ENCODE measurements around the gene DHPS. TPM values are rescaled to one million over a fixed set of nuclear protein-coding genes. Genes with fewer than 3 reads are reported as not detected.
"Not testable (repeated sequence)": the region's sequence is repeated elsewhere in the genome, so short reads cannot be mapped to it uniquely, and the experiment has no call there.

The DHPS gene
- total RNA-seq, 1 donor from 2014 or later, result 60.2 TPM

GRCh38 chr19:12656899-12657571, 24.6 kb downstream of the DHPS start:
- intact Hi-C loops (cut with micrococcal nuclease), result no loop called here
- ATAC-seq (no peak), DNase-seq (no peak)

DNA sequence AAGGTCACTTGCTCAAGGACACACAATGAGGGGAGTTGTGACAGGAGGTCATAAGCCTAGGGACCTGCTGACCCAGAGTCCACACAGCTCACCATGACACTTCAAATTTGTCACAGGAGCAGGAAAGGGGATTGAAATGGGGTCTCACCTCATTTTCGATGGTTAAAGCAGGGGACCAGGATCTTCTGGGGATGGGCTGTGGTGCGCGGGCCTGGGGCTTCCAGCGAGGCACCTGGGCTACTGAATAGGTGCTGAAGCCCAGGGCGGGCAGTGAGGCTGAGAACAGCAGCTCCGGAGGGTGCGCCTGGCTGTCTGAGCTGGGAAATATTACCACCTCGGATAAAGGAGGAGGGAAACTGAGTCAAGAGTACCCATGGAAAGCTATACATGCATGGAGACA, 26.1 kb downstream of the DHPS start:
- ATAC-seq (no peak), DNase-seq (peak; percentile 15)
- intact Hi-C loops (cut with micrococcal nuclease), result no loop called here

DNA sequence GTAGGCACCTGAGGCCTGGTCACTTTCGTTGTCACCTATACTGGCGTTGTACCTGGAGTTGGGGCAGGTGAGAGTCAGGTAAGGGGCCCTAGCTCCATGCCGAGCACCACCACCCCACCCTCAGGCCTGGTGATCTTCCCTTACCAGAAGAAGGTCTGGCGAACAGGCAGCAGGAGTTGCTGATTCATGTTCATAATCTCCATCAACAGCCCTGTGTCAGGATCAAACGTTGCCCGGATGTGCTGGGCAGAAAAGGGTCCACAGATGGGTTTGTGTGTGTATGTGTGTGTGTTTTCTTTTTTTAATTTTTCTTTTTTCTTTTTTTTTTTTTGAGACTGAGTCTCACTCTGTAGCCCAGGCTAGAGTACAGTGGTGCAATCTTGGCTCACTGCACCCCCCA, 29.5 kb downstream of the DHPS start:
- intact Hi-C loops (cut with micrococcal nuclease), result no loop called here
- ATAC-seq, result no peak

GRCh38 chr19:12649941-12650340, 31.7 kb downstream of the DHPS start:
- intact Hi-C loops (cut with micrococcal nuclease), result no loop called here
- ATAC-seq (no peak), DNase-seq (peak; percentile 11)

More for the DNA sequence above, 29.5 kb downstream of the DHPS start:
- peak; percentile 8 for DNase-seq

GRCh38 chr19:12648088-12648487, 33.6 kb downstream of the DHPS start:
- DNase-seq, result peak; percentile 44
- ATAC-seq, result peak; percentile 71
- intact Hi-C loops (cut with micrococcal nuclease), result no loop called here

DNA sequence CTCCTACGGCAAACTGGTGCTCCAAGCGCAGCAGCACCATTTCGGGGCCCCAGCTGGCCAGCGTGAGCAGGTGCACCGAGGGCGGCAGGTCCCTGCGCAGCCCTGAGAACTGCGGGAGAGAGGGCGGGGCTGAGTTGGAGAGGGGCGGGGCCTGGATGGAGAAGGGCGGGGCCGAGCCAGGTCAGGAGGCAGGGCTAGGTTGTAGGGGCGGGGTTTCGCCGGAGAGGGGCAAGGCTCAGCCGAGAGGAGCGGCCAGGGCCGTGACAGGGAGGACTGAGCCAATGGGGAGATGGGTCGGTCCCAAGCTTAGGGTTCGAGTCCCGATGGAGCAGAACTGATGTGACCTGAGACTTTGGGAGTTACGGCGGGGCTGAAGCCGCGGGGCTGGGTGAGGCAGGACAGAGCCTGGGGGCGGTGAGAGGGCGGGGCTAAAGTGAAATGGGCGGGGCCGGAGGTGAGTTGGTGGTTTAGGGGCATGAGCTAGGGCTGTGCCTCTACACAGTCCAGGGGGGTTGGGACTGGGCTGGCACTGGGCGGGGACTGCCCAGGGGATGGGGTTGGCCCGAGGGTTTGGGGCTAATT, 34.1 kb downstream of the DHPS start:
- DNase-seq, result peak; percentile 66
- peak; percentile 88 for ATAC-seq
- intact Hi-C loops (cut with micrococcal nuclease), result no loop called here

GRCh38 chr19:12647047-12647446, 34.6 kb downstream of the DHPS start:
- ATAC-seq, result no peak
- no peak for DNase-seq
- intact Hi-C loops (cut with micrococcal nuclease), result no loop called here

GRCh38 chr19:12646551-12646950, 35.1 kb downstream of the DHPS start:
- ATAC-seq, result no peak
- no peak for DNase-seq
- intact Hi-C loops (cut with micrococcal nuclease), result no loop called here

GRCh38 chr19:12643716-12644115, 38.0 kb downstream of the DHPS start:
- intact Hi-C loops (cut with micrococcal nuclease); ATAC-seq: not testable (repeated sequence)
- DNase-seq, result peak; percentile 5

GRCh38 chr19:12642506-12642905, 39.2 kb downstream of the DHPS start:
- intact Hi-C loops (cut with micrococcal nuclease), result no loop called here
- DNase-seq (peak; percentile 15), ATAC-seq (no peak)

DNA sequence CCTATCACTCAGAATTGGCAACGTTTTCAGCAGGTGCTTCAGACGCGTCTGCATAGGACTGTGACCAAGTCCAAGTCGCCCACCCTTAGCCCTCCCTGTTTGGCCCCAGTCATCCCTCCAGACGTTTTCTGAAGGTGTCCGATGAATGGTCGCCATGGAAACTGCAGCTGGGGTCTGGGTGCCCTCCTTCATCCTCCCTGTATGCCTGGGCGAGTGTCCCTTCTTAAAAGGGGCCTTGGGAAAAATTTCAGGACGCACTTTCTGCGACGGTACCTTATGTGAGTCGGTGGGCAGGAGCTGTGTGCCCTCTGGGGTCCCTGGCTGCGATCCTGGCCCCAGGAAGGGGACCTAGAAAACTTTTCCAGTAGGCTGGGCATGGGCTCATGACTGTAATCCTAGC, 40.2 kb downstream of the DHPS start:
- DNase-seq (no peak), ATAC-seq (no peak)
- intact Hi-C loops (cut with micrococcal nuclease), result no loop called here

DNA sequence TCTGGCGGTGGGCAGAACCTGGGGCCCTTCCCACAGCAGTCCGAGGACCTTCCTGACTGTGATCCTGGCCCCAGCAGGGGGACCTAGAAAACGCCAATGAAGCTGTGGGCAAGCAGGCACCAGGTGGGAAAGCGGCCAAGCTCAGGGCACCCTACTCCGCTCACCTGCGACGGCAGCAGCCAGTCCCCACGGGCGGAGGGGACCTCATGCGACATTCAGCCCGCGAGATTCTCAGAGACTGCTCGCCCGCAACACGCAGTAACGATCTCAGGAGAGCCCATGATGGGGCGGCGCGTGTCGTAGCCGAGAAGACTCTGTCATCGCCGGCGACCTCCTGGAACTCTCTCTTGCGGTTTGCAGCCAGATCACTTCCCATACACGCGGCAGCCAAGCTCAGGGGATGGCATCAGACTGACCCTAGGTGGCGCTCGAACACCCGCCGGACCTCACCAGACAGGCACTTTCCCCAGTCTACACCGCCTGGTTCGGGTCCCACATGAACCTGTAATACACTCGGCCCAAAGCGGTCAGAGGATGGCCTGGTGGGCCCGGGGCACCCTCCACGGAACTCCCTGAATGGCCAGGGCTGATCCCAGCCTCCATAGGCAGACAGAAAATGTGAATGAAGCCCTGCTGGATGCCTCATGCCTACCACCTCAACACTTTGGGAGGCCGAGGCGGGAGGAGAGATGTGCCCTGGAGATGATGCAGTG, 41.6 kb downstream of the DHPS start:
- ATAC-seq (peak; percentile 92), DNase-seq (peak; percentile 88)
- intact Hi-C loops (cut with micrococcal nuclease), result no loop called here

- ATAC-seq (no peak), DNase-seq (peak; percentile 14)
- intact Hi-C loops (cut with micrococcal nuclease), result no loop called here
These were observed 43.0 kb downstream of the DHPS start for GRCh38 chr19:12638611-12639182.

DNA sequence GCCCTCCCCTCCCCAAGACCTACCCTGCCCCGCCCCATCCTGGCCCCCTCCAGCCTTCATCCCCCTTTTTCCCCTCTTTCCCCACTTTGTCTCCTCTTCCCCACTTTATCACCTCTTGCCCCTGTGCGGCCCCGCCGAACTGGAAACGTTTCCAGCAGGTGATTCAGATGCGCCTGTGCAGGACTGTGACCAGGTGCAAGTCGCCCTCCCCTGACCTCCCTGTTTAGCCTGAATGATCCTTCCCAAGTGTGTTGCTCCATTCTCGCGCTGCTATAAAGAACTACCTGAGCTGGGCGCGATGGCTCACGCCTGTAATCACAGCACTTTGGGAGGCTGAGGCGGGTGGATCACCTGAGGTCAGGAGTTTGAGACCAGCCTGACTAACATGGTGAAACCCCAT, 45.0 kb downstream of the DHPS start:
- ATAC-seq, result no peak
- intact Hi-C loops (cut with micrococcal nuclease), result no loop called here
- DNase-seq, result peak; percentile 9

DNA sequence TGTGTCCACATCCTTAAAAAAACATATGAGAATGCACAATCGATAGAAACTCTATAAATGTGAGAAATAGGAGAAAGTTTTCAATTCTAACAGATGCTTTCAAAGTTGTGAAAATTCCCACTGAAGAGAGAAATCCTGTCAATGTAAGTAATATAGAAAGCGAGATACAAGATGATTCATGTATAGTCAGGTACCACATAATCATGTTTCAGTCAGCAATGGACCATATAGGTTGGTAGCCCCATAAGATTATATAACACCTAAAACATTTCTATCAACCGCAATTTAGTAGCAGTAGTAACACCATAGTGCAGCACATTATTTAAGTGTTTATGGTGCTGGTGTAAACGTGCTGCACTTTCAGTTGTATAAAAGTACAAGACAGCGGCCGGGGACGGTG, 52.5 kb downstream of the DHPS start:
- no peak for DNase-seq
- ATAC-seq, result no peak
- intact Hi-C loops (cut with micrococcal nuclease), result no loop called here

DNA sequence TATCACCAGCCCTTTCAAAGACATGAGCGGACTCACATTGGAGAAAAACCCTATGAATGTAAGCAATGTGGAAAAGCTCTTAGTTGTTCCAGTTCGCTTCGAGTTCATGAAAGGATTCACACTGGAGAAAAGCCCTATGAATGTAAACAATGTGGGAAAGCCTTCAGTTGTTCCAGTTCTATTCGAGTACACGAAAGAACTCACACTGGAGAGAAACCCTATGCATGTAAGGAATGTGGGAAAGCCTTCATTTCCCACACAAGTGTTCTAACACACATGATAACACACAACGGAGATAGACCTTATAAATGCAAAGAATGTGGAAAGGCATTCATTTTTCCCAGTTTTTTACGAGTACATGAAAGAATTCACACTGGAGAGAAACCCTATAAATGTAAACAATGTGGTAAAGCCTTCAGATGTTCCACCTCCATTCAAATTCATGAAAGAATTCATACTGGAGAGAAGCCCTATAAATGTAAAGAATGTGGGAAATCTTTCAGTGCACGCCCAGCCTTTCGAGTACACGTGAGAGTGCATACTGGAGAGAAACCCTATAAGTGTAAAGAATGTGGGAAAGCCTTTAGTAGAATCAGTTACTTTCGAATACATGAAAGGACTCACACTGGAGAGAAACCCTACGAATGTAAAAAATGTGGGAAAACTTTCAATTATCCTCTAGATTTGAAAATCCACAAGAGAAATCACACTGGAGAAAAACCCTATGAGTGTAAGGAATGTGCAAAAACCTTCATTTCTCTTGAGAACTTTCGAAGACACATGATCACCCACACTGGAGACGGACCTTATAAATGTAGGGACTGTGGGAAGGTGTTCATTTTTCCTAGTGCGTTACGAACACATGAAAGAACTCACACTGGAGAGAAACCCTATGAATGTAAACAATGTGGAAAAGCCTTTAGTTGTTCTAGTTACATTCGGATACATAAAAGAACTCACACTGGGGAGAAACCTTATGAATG, 53.3 kb downstream of the DHPS start:
- intact Hi-C loops (cut with micrococcal nuclease), result no loop called here
- DNase-seq (no peak), ATAC-seq (no peak)

DNA sequence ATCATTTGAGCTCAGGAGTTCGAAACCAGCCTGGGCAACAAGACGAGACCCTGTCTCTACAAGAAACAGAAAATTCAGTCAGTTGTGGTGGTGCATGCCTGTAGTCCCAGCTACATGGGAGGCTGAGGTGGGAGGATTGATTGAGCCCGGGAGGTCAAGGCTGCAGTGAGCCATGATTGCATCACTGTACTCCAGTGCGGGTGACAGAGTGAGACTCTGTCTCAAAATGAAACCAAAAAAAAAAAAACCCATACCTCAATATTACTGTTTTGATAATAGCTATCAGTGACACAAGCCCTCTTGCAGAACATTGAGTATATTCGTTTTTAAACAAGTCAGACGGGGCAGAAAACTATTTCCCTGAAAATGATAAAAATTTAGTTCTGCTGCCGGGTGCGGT, 54.7 kb downstream of the DHPS start:
- intact Hi-C loops (cut with micrococcal nuclease), result no loop called here
- DNase-seq (no peak), ATAC-seq (no peak)

All from left ventricle myocardium superior (tissue), 1 donor.